Activated naive CD4-positive, alpha-beta T cell treated with anti-CD3 and anti-CD28 coated beads, Interleukin-2, amount 10 ng/mL, durations not matched to agents 7 days and 5 days (primary cell): ENCODE results near the gene DUT.
"Not testable (repeated sequence)": the region's sequence is repeated elsewhere in the genome, so short reads cannot be mapped to it uniquely, and the experiment has no call there.

ENCODE experiments used
- CTCF ChIA-PET: fragments of 350-600 bp; sonication (Branson Sonifier 250); formaldehyde crosslinking; loops from one replicate; lab custom pipeline; 2021; ENCODE audit warnings: antibody characterized with exemption; lab: Charles Lee
- DNase-seq: peaks from one replicate; pipeline ENCODE4 v3.0.0-alpha.2; 2020
- H3K27ac Mint-ChIP-seq: one replicate; pipeline ENCODE4 v1.8.0; 2021; ENCODE audit warnings: mild to moderate bottlenecking, moderate library complexity, mixed read lengths
- H3K27me3 Mint-ChIP-seq: one replicate; pipeline ENCODE4 v1.8.0; 2021; ENCODE audit warnings: mild to moderate bottlenecking, mixed read lengths
- H3K36me3 Mint-ChIP-seq: one replicate; pipeline ENCODE4 v1.8.0; 2021; ENCODE audit warnings: mixed read lengths
- H3K4me1 Mint-ChIP-seq: one replicate; pipeline ENCODE4 v1.8.0; 2021; ENCODE audit warnings: mixed read lengths
- H3K4me3 Mint-ChIP-seq: one replicate; pipeline ENCODE4 v1.8.0; 2021; ENCODE audit warnings: mild to moderate bottlenecking, moderate library complexity, mixed read lengths
- H3K9me3 Mint-ChIP-seq: one replicate; pipeline ENCODE4 v1.8.0; 2021; ENCODE audit warnings: mixed read lengths

The DUT gene

GRCh38 chr15:48309740-48310139 lies 21.5 kb upstream of the DUT start:
- CTCF ChIA-PET, result interaction anchor here (2.8 kb wide), 1 partner anchor 24 kb away, joined by 10 read pairs; no protein-coding TSS in a partner anchor
- no peak overlapping the region for H3K27ac Mint-ChIP-seq
- no peak overlapping the region for H3K4me3 Mint-ChIP-seq

DNA sequence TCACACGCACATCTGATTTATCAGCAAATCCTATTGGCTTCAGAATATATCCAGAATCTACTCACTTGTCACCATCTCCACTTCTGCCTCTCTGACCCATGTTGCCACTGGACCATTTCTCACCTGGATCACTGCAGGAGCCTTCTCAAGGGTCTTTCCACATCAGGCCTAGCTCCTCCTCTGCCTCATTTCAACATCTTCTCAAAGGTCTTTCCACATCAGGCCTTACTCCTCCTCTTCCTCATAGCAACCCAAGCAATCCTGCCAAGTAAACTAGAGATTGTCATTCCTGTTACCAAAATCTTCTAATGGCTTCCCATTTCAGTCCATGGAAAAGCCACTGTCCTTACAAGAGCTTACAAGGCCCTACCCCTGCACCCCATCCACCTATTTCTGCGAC lies 18.0 kb upstream of the DUT start:
- Mint-ChIP-seq H3K4me1 (no peaks in the 10 kb centered on the region), H3K27me3 (no peaks in the 10 kb centered on the region), H3K9me3 (no peaks in the 10 kb centered on the region), H3K4me3 (no peak overlapping the region), H3K27ac (no peak overlapping the region), H3K36me3 (no peaks in the 10 kb centered on the region)
- no peak for DNase-seq
- CTCF ChIA-PET, result no interaction called here

More at GRCh38 chr15:48309740-48310139, 21.5 kb upstream of the DUT start:
- no peaks in the 10 kb centered on the region for H3K9me3 Mint-ChIP-seq
- no peaks in the 10 kb centered on the region for H3K36me3 Mint-ChIP-seq
- H3K4me1 Mint-ChIP-seq, result no peaks in the 10 kb centered on the region
- no peak for DNase-seq
- peaks cover 9% of the 10 kb centered on the region for H3K27me3 Mint-ChIP-seq

DNA sequence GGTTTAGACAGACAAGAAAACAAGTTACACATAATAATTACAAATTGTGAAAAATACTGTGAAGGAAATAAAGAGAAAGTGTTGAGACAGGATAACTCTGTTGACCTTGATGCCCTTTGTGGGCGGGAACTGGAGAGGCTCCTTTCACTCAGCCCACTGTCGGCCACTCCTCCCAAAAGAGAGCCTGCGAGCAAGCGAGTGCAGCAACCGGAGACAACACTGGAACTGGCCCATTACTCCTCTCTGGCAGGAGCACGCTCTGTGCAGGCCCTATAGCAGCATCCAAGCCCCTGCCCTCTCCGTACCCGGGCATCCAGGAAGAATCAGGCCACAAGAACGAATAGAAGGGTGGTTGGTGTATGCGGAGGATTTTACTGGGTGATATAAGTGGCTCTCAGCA lies 16.2 kb upstream of the DUT start:
- no peaks in the 10 kb centered on the region for H3K9me3 Mint-ChIP-seq
- no peaks in the 10 kb centered on the region for H3K36me3 Mint-ChIP-seq
- no peaks in the 10 kb centered on the region for H3K4me1 Mint-ChIP-seq
- H3K27ac Mint-ChIP-seq, result no peak overlapping the region
- CTCF ChIA-PET, result no interaction called here
- no peak for DNase-seq
- no peaks in the 10 kb centered on the region for H3K27me3 Mint-ChIP-seq
- H3K4me3 Mint-ChIP-seq, result no peak overlapping the region

DNA sequence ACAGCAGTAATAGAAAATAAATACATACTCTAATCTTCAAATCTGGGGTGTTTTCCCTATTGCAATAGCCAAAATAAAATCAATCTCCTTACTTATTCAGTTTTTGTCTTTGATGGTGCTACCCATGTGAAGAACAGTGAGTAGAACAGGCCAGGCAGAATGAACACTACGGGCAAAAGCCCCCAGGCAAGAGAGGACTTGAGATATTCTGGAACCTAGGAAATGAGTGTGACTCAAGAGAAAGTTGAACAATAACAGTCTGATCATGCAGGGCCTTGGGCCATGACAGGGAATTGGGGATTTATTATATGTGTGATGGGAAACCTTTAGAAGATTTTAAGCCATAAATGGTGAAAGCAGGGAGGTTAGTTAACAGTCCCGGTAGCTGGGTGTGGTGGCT lies 14.0 kb upstream of the DUT start:
- no peaks in the 10 kb centered on the region for H3K27me3 Mint-ChIP-seq
- H3K4me3 Mint-ChIP-seq, result no peak overlapping the region
- CTCF ChIA-PET, result no interaction called here
- no peaks in the 10 kb centered on the region for H3K36me3 Mint-ChIP-seq
- DNase-seq, result no peak
- H3K4me1 Mint-ChIP-seq, result no peaks in the 10 kb centered on the region
- H3K27ac Mint-ChIP-seq, result no peak overlapping the region
- H3K9me3 Mint-ChIP-seq, result no peaks in the 10 kb centered on the region

- no peak for DNase-seq
- Mint-ChIP-seq H3K36me3 (no peaks in the 10 kb centered on the region), H3K27me3 (no peaks in the 10 kb centered on the region)
These were observed 13.1 kb upstream of the DUT start for GRCh38 chr15:48318131-48318530.

DNA sequence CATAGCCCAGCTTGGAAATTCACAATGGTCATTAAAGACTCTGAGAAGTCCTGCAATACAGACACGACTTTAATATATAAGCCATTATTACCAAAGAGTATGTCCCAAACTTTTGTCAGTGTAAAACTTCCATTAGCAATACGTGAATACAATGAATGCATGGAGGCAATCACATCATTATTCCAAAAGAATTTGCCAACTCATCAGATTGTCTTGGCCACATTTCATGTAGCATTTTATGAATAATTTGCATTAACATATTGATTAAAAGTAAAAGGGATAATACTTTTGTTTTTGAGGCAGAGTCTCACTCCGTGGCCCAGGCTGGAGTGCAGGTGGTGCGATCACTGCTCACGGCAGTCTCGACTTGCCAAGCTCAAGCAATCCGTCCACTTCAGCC lies 7.9 kb upstream of the DUT start:
- Mint-ChIP-seq H3K27me3 (no peaks in the 10 kb centered on the region), H3K36me3 (peaks cover 8% of the 10 kb centered on the region)
- CTCF ChIA-PET, result no interaction called here

More at GRCh38 chr15:48318131-48318530, 13.1 kb upstream of the DUT start:
- Mint-ChIP-seq H3K9me3 (no peaks in the 10 kb centered on the region), H3K4me1 (no peaks in the 10 kb centered on the region), H3K4me3 (no peak overlapping the region), H3K27ac (no peak overlapping the region)
- CTCF ChIA-PET, result no interaction called here

DNA sequence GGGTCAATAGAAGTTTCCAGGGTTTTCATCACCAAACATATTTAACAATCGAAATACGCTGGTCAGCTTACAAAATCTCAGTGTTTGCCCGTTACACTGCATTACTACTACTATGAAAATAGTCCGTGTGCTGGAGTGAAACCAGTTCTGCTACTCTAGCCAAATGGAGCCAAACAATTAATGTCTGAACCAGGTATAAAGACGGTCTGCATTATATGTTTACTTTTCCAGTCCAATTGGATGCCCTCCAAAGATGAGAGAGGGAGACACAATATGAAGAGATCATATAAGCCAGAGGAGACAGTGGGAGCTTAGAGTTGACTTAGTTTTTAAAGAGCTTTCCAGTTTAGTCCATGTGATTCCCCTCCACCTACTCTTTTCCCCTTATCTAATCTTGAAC lies 6.3 kb upstream of the DUT start:
- H3K27me3 Mint-ChIP-seq, result no peaks in the 10 kb centered on the region
- no peak overlapping the region for H3K4me3 Mint-ChIP-seq
- peaks cover 10% of the 10 kb centered on the region for H3K36me3 Mint-ChIP-seq
- no peak for DNase-seq
- no peaks in the 10 kb centered on the region for H3K9me3 Mint-ChIP-seq
- H3K4me1 Mint-ChIP-seq, result peaks cover 10% of the 10 kb centered on the region
- no peak overlapping the region for H3K27ac Mint-ChIP-seq
- CTCF ChIA-PET, result no interaction called here

More for the DNA sequence above, 7.9 kb upstream of the DUT start:
- no peak overlapping the region for H3K27ac Mint-ChIP-seq
- no peaks in the 10 kb centered on the region for H3K9me3 Mint-ChIP-seq
- no peak for DNase-seq
- no peak overlapping the region for H3K4me3 Mint-ChIP-seq
- peaks cover 3% of the 10 kb centered on the region for H3K4me1 Mint-ChIP-seq

DNA sequence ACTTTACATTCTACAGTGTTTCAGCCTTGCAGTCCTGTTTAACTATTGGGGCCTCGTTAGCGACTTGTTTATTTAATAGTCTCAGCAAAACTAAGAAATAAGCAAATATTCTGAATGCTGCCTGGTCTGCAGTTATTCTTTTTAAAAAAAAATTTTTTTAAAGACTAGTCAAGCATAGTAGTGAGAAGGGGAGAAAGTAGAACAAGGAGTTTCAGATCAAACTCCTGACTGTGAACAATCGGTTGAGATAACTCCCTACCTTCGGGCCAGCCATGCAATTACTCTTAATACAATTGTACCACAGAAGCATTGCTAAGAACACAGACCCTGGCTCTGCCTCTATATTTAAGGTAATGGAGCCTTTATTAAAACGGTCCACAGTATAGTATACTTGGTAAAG lies 5.8 kb upstream of the DUT start:
- CTCF ChIA-PET, result no interaction called here

GRCh38 chr15:48326180-48326579 lies 5.0 kb upstream of the DUT start:
- H3K27me3 Mint-ChIP-seq, H3K4me3 Mint-ChIP-seq, DNase-seq, H3K27ac Mint-ChIP-seq, H3K9me3 Mint-ChIP-seq, CTCF ChIA-PET: not testable (repeated sequence)
- H3K4me1 Mint-ChIP-seq, result peaks cover 17% of the 10 kb centered on the region
- peaks cover 10% of the 10 kb centered on the region for H3K36me3 Mint-ChIP-seq

More for the DNA sequence above, 5.8 kb upstream of the DUT start:
- H3K27me3 Mint-ChIP-seq, result no peaks in the 10 kb centered on the region
- no peaks in the 10 kb centered on the region for H3K9me3 Mint-ChIP-seq
- DNase-seq, result no peak
- H3K4me1 Mint-ChIP-seq, result peaks cover 14% of the 10 kb centered on the region
- H3K4me3 Mint-ChIP-seq, result no peak overlapping the region
- no peak overlapping the region for H3K27ac Mint-ChIP-seq
- H3K36me3 Mint-ChIP-seq, result peaks cover 10% of the 10 kb centered on the region

DNA sequence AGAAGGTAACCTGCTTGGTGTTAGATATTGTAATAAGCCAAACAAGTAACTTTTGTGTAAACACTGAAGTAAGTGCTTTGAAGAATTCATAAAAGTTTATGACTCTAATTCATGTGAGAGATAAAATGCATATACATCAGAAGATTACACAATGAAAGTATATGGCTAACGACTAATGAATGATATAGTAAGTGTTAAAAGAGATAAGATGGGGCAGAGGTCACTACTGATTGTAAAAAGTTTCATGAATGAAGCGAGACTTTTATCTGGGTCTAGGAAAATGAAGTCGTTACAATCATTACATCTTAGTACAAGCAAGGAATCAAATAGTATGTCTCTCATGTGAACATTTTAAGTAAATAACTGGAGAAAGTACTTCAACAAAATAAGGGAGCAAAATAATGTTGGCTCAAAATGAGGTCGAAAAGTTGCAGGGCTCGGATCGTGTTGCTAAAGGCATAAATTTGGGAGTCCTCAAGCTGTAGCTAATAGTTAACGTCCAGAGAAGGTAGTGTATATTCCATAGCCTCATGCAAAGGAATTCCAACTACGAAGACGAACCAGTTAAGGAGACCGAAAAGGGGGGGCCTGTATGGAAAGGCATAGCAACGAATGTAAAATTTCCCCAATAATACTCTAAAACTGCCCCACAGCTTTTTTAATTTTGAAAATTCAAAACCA lies 984 bp upstream of the DUT start:
- peaks cover 28% of the 10 kb centered on the region for H3K36me3 Mint-ChIP-seq
- H3K4me3 Mint-ChIP-seq, result peak overlapping the region; percentile 93
- peaks cover 44% of the 10 kb centered on the region for H3K4me1 Mint-ChIP-seq
- no peaks in the 10 kb centered on the region for H3K9me3 Mint-ChIP-seq
- CTCF ChIA-PET, result interaction anchor here (1.3 kb wide), 1 partner anchor 9 kb away, joined by 3 read pairs; no protein-coding TSS in a partner anchor
- no peak for DNase-seq
- H3K27ac Mint-ChIP-seq, result peak overlapping the region; percentile 99
- H3K27me3 Mint-ChIP-seq, result no peaks in the 10 kb centered on the region

- Mint-ChIP-seq H3K27ac (peak overlapping the region; percentile 99), H3K9me3 (no peaks in the 10 kb centered on the region), H3K4me3 (peak overlapping the region; percentile 93), H3K36me3 (peaks cover 37% of the 10 kb centered on the region), H3K4me1 (peaks cover 58% of the 10 kb centered on the region), H3K27me3 (no peaks in the 10 kb centered on the region)
- DNase-seq, result peak; percentile 77
- CTCF ChIA-PET, result interaction anchor here (2.3 kb wide), 1 partner anchor 24 kb away, joined by 8 read pairs; no protein-coding TSS in a partner anchor
These were observed 790 bp downstream of the DUT start for GRCh38 chr15:48331796-48332641.

- CTCF ChIA-PET, result interaction anchor here (2.3 kb wide), 1 partner anchor 24 kb away, joined by 8 read pairs; no protein-coding TSS in a partner anchor
- Mint-ChIP-seq H3K4me3 (peak overlapping the region; percentile 93), H3K9me3 (no peaks in the 10 kb centered on the region), H3K4me1 (peaks cover 61% of the 10 kb centered on the region), H3K27me3 (no peaks in the 10 kb centered on the region), H3K36me3 (peaks cover 35% of the 10 kb centered on the region), H3K27ac (peak overlapping the region; percentile 99)
- DNase-seq, result peak; percentile 41
These were observed 1.4 kb downstream of the DUT start for GRCh38 chr15:48332642-48333034.

GRCh38 chr15:48333540-48333939 lies 2.3 kb downstream of the DUT start:
- H3K9me3 Mint-ChIP-seq, result no peaks in the 10 kb centered on the region
- peaks cover 35% of the 10 kb centered on the region for H3K36me3 Mint-ChIP-seq
- peak overlapping the region; percentile 99 for H3K27ac Mint-ChIP-seq
- DNase-seq, result no peak
- no peaks in the 10 kb centered on the region for H3K27me3 Mint-ChIP-seq
- peak overlapping the region; percentile 93 for H3K4me3 Mint-ChIP-seq
- H3K4me1 Mint-ChIP-seq, result peaks cover 63% of the 10 kb centered on the region
- CTCF ChIA-PET, result interaction anchor here (1.2 to 2.3 kb wide), 2 partner anchors 23 to 25 kb away, joined by 3 to 8 read pairs; no protein-coding TSS in a partner anchor

GRCh38 chr15:48334260-48334659 lies 3.0 kb downstream of the DUT start:
- H3K9me3 Mint-ChIP-seq, result no peaks in the 10 kb centered on the region
- DNase-seq, result no peak
- H3K27me3 Mint-ChIP-seq, result no peaks in the 10 kb centered on the region
- peaks cover 63% of the 10 kb centered on the region for H3K4me1 Mint-ChIP-seq
- no peak overlapping the region for H3K4me3 Mint-ChIP-seq
- CTCF ChIA-PET, result interaction anchor here (1.2 to 2.3 kb wide), 2 partner anchors 22 to 24 kb away, joined by 3 to 8 read pairs; no protein-coding TSS in a partner anchor
- H3K36me3 Mint-ChIP-seq, result peaks cover 35% of the 10 kb centered on the region
- H3K27ac Mint-ChIP-seq, result no peak overlapping the region
